Upper lobe of left lung (tissue), 4 donors: ENCODE results near the gene PBRM1.

Source experiments
- POLR2A ChIP-seq, 4 donors: fragments of 450-650 bp; IDR thresholded peaks; one replicate each; pipeline ENCODE4 v1.5.1; 2016 to 2017; ENCODE audit warnings: antibody characterized with exemption in 4 of 4, mild to moderate bottlenecking in 2 of 4
- POLR2AphosphoS5 ChIP-seq, 2 donors: sonication (generic); formaldehyde crosslinking; IDR thresholded peaks; one replicate each; pipeline ENCODE4 v1.5.1; 2017; ENCODE audit warnings: antibody characterized with exemption in 2 of 2
- TF ChIP-seq, protein P1 (sequence below), 6 experiments: fragments of 450-650 bp in 4 of 6; fragments of 200-600 bp in 2 of 6; sonication (generic) in 2 of 6; IDR thresholded peaks; one replicate each; pipeline ENCODE4 v1.5.1; 2016 to 2019; ENCODE audit warnings: antibody characterized with exemption in 6 of 6

DNA sequence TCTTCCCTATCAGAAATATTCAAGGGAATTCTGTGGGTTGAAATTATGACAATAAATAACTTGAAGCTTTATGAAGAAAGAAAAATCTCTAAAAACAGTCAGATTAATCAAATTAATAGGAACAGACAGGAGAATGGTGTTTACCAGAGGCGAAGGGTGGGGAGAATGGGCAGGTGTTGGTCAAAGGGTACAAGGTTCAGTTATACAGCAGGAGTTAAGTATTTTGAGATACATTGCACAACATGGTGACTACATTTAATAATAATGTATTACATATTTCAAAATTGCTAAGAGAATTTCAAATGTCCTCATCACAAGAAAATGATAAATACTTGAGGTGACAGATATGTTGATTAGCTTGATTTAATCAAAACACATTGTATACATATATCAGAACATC, 38.8 kb upstream of the PBRM1 start:
- TF ChIP-seq, protein P1, sequence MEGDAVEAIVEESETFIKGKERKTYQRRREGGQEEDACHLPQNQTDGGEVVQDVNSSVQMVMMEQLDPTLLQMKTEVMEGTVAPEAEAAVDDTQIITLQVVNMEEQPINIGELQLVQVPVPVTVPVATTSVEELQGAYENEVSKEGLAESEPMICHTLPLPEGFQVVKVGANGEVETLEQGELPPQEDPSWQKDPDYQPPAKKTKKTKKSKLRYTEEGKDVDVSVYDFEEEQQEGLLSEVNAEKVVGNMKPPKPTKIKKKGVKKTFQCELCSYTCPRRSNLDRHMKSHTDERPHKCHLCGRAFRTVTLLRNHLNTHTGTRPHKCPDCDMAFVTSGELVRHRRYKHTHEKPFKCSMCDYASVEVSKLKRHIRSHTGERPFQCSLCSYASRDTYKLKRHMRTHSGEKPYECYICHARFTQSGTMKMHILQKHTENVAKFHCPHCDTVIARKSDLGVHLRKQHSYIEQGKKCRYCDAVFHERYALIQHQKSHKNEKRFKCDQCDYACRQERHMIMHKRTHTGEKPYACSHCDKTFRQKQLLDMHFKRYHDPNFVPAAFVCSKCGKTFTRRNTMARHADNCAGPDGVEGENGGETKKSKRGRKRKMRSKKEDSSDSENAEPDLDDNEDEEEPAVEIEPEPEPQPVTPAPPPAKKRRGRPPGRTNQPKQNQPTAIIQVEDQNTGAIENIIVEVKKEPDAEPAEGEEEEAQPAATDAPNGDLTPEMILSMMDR (IDR thresholded peaks at IDR 0.05) = no peak
- TF ChIP-seq POLR2A (IDR thresholded peaks at IDR 0.05) (no peak), POLR2AphosphoS5 (IDR thresholded peaks at IDR 0.05) (no peak)
